ENCODE data around the gene TBX1.

The TBX1 gene

GRCh38 chr22:19755722-19756287 lies 4.8 kb upstream of the TBX1 start:
- DNase-seq = no peak

- peak; percentile 62 for DNase-seq
These were observed 4.1 kb upstream of the TBX1 start for GRCh38 chr22:19756288-19757128.

- DNase-seq = no peak
These were observed 3.2 kb upstream of the TBX1 start for GRCh38 chr22:19757140-19757984.

- no peak for DNase-seq
These were observed 2.3 kb upstream of the TBX1 start for GRCh38 chr22:19757985-19758895.

GRCh38 chr22:19758896-19759426 lies 1.6 kb upstream of the TBX1 start:
- DNase-seq = no peak

- no peak for DNase-seq
These were observed 1.0 kb upstream of the TBX1 start for GRCh38 chr22:19759427-19760057.

- no peak for DNase-seq
These were observed 560 bp downstream of the TBX1 start for GRCh38 chr22:19760951-19761724.

- no peak for DNase-seq
These were observed 1.4 kb downstream of the TBX1 start for GRCh38 chr22:19761725-19762567.

- no peak for DNase-seq
These were observed 2.2 kb downstream of the TBX1 start for GRCh38 chr22:19762568-19763457.

GRCh38 chr22:19763458-19764298 lies 3.1 kb downstream of the TBX1 start:
- no peak for DNase-seq

- DNase-seq = no peak
These were observed 3.7 kb downstream of the TBX1 start for GRCh38 chr22:19764299-19764593.

GRCh38 chr22:19764636-19765476 lies 4.3 kb downstream of the TBX1 start:
- DNase-seq = no peak

- DNase-seq = no peak
These were observed 5.1 kb downstream of the TBX1 start for GRCh38 chr22:19765477-19766239.

- no peak for DNase-seq
These were observed 5.6 kb downstream of the TBX1 start for GRCh38 chr22:19766240-19766510.

GRCh38 chr22:19766511-19767426 lies 6.2 kb downstream of the TBX1 start:
- peak; percentile 34 for DNase-seq
